Activated T-cell treated with anti-CD3 and anti-CD28 coated beads, Interleukin-2, amount 50 U/mL, for 48 hours (primary cell): ENCODE measurements around the gene RPL3.

Experiments used
- DNase-seq, 2 experiments: peaks; one replicate each; pipeline ENCODE4 v3.0.0-alpha.2; 2020

The RPL3 gene

DNA sequence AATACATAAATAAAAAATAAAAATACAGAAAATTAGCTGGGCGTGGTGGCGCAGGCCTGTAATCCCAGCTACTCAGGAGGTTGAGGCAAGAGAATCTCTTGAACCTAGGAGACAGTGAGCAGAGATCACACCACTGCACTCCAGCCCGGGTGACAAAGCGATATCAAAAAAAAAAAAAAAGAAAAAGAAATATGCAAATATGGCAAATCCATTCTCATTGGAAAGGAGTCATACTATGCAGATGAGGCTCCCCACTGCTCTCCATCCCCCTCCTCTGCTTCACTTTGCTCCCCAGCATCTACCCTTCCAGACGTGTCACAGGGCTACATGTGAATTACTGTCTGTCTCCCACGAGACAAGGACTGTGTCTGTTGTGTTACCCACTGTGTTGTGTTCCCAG, 38.3 kb downstream of the RPL3 start:
- no peak for DNase-seq

- no peak for DNase-seq
These were observed 39.2 kb downstream of the RPL3 start for GRCh38 chr22:39280250-39280649.

GRCh38 chr22:39279170-39279850, 40.1 kb downstream of the RPL3 start:
- no peak for DNase-seq

GRCh38 chr22:39278040-39278439, 41.4 kb downstream of the RPL3 start:
- no peak for DNase-seq

GRCh38 chr22:39277142-39277607, 42.2 kb downstream of the RPL3 start:
- no peak for DNase-seq

DNA sequence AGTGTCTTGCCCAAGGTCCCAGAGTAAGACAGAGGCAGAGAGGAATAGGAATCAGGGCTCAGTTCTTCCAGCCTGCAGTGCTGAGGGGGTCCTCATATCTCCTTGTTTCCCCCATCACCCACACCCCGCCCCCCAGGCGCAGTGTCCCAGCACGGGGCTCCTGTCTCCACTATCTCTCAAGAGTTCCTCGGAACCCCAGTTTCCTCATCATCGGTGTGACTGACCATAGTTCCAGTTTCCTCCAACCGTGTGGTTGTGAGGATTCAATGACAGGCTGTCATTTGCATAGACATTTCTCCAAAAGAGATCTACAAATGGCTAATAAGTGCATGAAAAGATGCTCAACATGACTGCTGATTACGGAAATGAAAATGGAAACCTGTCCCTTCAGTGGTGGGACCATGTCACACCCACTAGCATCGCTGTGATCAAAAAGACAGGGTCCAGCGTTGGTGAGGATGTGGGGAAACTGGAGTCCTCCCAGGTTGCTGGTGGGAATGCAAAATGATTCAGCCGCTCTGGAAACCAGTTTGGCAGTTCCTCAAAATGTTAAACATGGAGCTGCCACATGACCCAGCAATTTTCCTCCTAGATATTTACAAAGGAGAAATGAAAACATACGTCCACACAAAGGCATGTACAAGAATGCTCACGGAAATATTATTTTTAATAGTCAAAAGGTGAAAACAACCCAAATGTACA, 42.8 kb downstream of the RPL3 start:
- no peak for DNase-seq

DNA sequence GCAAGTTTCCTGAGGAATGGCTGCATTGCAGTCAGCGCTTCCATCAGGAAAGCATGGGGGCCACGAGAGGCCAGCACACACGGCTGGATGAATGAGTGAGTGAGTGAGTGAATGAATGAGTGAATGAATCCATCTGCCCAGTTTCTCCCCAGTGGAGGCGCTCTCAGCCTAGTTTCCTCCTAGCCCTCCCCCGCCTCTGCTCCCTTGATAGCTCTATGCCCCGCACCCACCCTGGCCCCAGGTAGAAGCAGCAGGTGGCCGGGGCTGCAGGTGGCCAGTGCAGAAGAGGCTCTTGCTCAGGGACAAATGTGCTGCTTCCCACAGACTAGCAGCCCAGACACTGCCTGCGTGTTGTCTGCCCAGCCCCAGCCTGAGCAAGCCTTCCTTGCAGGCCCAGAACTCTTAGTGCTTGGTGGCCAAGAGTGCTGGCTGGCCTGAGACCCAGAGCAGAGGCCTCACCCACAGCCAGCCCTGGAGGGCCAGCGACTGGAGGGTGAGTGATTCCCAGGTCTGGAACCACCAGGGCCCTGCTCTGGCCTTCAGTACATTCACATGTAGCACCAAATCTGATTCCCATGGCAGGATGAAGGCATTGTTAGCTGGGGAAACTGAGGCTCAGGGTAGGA, 43.5 kb downstream of the RPL3 start:
- DNase-seq = no peak

GRCh38 chr22:39273950-39274887, 45.2 kb downstream of the RPL3 start:
- DNase-seq = no peak

DNA sequence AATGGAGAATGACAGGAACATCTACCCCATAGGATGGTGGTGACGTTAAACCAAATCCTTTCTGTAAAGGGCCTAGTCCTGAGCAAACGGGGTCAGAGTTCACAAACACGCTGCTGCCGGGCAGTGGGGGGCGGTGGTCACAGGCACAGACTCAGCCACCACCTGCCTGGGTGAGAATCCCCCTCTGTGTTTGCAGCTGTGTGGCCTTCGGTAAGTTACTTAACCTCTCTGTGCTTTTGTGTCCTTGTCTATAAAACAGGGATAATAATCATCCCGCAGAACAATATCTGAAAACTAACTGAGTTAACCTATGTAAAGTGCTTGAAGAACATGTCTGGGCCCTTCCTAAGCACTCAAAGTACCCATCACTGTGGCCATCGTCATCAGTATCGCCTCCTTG, 48.6 kb downstream of the RPL3 start:
- DNase-seq = no peak

DNA sequence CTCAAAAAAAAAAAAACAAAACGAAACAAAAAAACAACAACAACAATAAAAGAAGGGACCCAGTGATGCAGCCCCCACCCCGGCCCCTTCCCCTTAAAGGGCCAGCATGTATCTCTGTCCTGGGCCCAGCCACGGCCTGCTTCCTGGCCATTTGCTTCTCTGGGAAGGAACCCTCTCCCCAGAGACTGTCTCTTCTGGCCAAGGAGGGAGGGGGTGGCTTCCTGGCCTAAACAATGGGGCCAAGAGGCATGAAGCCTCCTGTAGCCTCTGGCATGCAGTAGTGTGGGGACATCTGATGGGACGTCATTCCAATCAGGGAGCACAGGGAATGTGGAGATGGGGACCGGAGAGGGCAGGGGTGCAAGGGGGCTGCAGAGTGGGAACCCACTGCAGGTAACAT, 49.1 kb downstream of the RPL3 start:
- no peak for DNase-seq

DNA sequence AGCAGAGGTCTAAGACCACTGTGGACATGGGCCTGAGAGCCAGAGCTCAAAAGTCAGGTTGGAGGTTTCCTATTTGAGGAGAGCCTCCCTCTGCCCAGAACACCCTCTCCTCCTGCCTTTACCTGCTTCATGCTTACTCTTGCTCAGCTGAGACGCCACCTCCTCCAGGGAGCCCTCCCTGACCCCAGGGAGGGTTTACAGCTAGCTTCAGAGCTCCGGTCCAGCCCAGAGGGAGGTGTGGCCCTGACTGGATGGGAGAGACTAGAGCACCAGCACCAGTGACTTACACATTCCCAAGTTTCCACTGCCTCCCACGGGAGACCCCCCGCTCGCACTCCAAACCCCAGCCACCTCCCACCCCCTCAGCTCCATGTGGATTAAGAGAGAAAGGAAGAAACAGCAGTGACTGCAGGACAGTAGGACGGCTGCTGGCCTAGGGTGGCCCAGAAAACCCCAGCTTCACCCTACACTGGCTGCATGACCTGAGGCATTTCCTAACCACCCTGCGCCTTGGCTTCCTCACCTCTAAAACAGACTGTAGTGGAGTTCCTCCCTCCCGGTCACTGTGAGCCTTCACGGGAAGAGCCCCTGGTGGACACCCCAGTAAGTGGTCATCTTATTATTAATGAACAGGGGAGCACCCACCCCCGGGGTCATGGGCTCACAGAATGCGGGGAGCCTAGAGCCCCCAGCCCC, 50.2 kb downstream of the RPL3 start:
- DNase-seq = no peak

DNA sequence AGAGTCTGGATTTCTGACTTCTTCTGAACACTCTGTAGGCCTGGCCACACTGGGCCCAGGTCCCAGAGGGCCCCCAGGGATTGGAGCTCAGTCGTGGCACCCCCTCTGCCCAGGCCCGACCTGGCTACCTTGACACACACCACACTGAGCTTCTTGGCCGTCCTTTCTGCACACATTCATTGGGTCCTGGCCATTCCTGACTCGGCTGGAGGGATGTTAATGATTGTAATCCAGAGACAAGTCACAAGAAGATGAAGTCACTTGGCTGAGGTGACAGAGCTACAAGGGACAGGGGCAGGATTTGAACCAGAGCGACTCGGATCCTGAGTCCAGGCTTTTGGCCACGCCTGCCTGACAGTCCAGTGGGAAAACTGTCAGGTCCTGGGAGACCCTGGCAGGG, 50.8 kb downstream of the RPL3 start:
- no peak for DNase-seq

GRCh38 chr22:39267974-39268373, 51.4 kb downstream of the RPL3 start:
- DNase-seq = no peak

DNA sequence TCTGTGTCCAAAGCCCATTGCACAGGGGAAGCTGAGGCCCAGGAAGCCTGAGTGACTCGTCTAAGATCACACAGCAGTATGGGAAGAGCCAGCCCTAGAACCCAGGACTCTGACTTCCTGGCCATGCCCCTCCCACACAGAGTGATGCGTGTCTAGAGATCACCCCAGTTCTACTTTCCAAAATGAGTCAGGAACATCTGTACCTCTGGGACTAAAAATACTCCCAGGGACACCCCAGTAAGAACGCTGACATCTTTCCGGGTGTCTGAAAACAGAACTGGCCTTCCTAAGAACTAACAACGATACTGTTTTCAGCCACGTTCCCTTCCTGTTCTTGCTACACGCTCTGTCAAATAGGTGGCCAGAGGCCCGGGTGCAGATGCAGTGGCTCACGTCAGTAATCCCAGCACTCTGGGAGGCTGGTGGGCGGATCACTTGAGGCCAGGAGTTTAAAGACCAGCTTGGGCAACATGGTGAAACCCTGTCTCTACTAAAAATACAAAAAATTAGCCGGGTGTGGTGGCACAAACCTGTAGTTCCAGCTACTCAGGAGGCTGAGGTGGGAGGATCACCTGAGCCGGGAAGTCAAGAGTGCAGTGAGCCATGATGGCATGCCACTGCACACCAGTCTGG, 52.9 kb downstream of the RPL3 start:
- DNase-seq = peak; percentile 68 to 74

DNA sequence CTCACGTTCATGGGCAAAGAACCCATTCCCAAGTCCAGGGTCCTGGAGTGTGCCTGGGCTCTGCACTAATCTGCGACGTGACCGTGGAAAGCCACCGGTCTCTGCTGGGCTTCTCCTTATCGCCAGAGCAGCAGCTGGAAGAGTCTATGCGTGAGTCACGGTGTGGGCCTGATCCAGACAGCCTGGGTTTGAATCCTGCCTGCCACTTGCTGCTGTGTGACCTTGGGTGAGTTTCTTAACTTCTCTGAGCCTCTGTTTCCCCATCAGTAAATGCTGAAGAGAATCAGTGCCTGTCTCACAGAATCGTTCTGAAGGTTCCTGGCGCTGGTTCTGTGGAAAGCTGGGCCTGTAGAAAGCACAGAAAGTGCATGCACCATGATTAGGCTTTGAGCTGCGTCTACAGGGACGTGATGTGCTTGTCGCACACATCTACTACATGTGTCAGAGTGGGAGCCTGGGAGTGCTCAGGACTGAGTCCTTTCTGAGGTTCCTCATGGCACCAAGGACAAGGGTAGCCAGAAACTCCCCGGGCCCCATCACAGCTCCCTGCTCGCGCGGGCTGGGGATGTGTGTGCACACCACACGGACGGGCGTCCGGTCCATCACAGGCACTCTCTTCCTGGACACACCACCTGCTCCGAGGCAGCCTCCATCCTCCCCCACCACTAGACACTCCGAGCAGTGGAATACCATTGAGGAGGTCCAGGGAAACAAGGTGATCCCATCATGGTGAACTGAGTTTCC, 54.1 kb downstream of the RPL3 start:
- no peak for DNase-seq

DNA sequence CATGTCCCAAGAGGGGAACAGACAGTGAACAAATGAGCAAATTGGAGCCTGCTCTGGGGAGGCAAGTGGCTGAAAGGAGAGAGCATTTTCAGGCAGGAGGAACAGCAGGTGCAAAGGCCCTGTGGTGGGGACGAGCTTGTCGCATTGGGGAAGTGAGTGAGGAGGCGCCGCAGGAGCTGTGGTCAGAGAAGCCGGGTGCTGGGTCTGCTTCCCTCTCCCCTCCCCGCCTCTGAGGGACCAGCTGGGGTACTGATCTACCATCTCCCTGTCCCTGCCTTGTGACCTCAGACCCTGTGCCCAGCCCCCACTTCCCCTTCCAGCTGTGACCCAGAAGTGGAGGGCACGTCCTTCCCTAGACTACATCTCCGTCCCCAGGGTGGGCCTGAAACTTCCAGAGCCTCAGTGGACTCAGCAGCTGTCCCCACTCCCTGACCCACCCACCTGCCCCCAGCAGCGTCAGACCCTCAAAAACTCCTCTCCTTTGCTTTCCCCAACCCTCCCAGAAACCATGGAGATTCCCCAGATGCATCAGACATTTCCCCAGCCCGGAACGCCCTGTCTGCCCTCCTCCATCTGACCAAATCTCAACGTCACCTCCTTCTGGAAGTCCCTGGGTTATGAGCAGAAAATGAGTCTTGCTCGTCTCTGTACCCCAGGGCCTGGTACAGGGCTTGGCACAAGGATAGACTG, 54.9 kb downstream of the RPL3 start:
- DNase-seq = no peak

GRCh38 chr22:39263626-39264348, 55.6 kb downstream of the RPL3 start:
- no peak for DNase-seq
